B cell (primary cell): Measurements from ENCODE around the gene TBL1XR1.

Experiments
- CTCF ChIP-seq: fragments of 200-600 bp; IDR thresholded peaks from one replicate; pipeline ENCODE4 v1.8.0; 2022; ENCODE audit warnings: antibody characterized with exemption, mild to moderate bottlenecking
- EZH2 ChIP-seq: IDR thresholded peaks from 2 replicates; pipeline ENCODE4 v1.6.1; 2012; ENCODE audit warnings: borderline replicate concordance, low read depth, mild to moderate bottlenecking, moderate library complexity, low read length; ENCODE audit not compliant: insufficient read depth, poor library complexity, severe bottlenecking

GRCh38 chr3:177181418-177181817, 15.9 kb downstream of the TBL1XR1 start:
- TF ChIP-seq CTCF (no peak), EZH2 (no peak)
